ENCODE results near the gene METTL17.
A peak's percentile ranks its signal among the peaks of the same experiment; 100 is the strongest.

Gene METTL17

DNA sequence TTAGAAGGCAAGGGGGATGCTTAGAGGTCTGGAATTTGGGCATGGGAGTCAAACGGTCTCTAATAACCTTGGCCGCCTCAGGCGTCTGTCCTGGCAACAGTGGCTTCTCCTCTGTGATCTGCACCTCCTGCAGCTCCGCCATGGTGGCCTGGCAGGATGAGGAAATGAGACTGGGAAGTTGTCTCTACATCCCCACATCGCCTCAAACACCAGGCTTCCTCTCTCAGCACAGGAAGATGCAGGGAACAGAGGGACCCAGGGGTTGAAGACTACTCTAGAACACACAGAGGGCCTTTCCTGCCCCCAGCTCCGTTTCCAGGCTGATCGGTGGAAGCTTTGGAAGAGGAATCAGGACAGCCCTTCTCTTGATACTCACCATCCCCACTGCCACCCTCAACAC, 33.4 kb downstream of the METTL17 start:
- Histone ChIP-seq H3K4me1 (ENCODE audit: control insufficient read depth in 1 of 2, insufficient read depth in 2 of 2, low read length in 2 of 2) (peaks cover 19 to 20% of the 10 kb centered on the region in 2 donors), H3K27me3 (ENCODE audit: control insufficient read depth in 1 of 2, insufficient read depth in 2 of 2, low read length in 2 of 2) (no peaks in the 10 kb centered on the region), H3K9me3 (ENCODE audit: control insufficient read depth in 1 of 2, low read length in 2 of 2) (no peaks in the 10 kb centered on the region), H3K4me3 (ENCODE audit: low read depth in 1 of 2, low read length in 2 of 2) (peak overlapping the region; percentile 67 to 89), H3K9ac (ENCODE audit: low read depth in 1 of 2, low read length in 2 of 2) (peak overlapping the region in 1 of 2 donors; percentile 15), H3K36me3 (ENCODE audit: control insufficient read depth in 1 of 2, insufficient read depth in 2 of 2, low read length in 2 of 2) (peaks cover 16 to 35% of the 10 kb centered on the region in 2 donors), H3K27ac (ENCODE audit: low read depth, low read length) (no peak overlapping the region)

- H3K4me1 ChIP-seq (ENCODE audit: control insufficient read depth in 1 of 2, insufficient read depth in 2 of 2, low read length in 2 of 2): peaks cover 19 to 20% of the 10 kb centered on the region in 2 donors
- no peaks in the 10 kb centered on the region for H3K9me3 ChIP-seq (ENCODE audit: control insufficient read depth in 1 of 2, low read length in 2 of 2)
- peak overlapping the region; percentile 67 to 89 for H3K4me3 ChIP-seq (ENCODE audit: low read depth in 1 of 2, low read length in 2 of 2)
- H3K36me3 ChIP-seq (ENCODE audit: control insufficient read depth in 1 of 2, insufficient read depth in 2 of 2, low read length in 2 of 2): peaks cover 10 to 28% of the 10 kb centered on the region in 2 donors
- H3K27ac ChIP-seq (ENCODE audit: low read depth, low read length): peak overlapping the region; percentile 13
- peak overlapping the region; percentile 81 to 95 for H3K9ac ChIP-seq (ENCODE audit: low read depth in 1 of 2, low read length in 2 of 2)
- H3K27me3 ChIP-seq (ENCODE audit: control insufficient read depth in 1 of 2, insufficient read depth in 2 of 2, low read length in 2 of 2): no peaks in the 10 kb centered on the region
These were observed 34.2 kb downstream of the METTL17 start for GRCh38 chr14:21023817-21024584.

GRCh38 chr14:21024585-21025370, 35.0 kb downstream of the METTL17 start, which contains the start of gene NDRG2:
NDRG2 (minus strand) TSS chr14:21025061; CDS start chr14:21023315, 1,746 bp downstream.
- Histone ChIP-seq H3K4me1 (ENCODE audit: control insufficient read depth in 1 of 2, insufficient read depth in 2 of 2, low read length in 2 of 2) (peaks cover 19 to 20% of the 10 kb centered on the region in 2 donors), H3K9ac (ENCODE audit: low read depth in 1 of 2, low read length in 2 of 2) (peak within 1 kb of the TSS; percentile 81 to 95), H3K36me3 (ENCODE audit: control insufficient read depth in 1 of 2, insufficient read depth in 2 of 2, low read length in 2 of 2) (peaks cover 5 to 22% of the 10 kb centered on the region in 2 donors), H3K27ac (ENCODE audit: low read depth, low read length) (peak within 1 kb of the TSS; percentile 50), H3K27me3 (ENCODE audit: control insufficient read depth in 1 of 2, insufficient read depth in 2 of 2, low read length in 2 of 2) (no peaks in the 10 kb centered on the region), H3K9me3 (ENCODE audit: control insufficient read depth in 1 of 2, low read length in 2 of 2) (no peaks in the 10 kb centered on the region), H3K4me3 (ENCODE audit: low read depth in 1 of 2, low read length in 2 of 2) (peak within 1 kb of the TSS; percentile 82 to 89)

GRCh38 chr14:21025371-21026273, 35.8 kb downstream of the METTL17 start:
- Histone ChIP-seq H3K27ac (ENCODE audit: low read depth, low read length) (peak overlapping the region; percentile 50), H3K9ac (ENCODE audit: low read depth in 1 of 2, low read length in 2 of 2) (peak overlapping the region; percentile 66 to 69), H3K36me3 (ENCODE audit: control insufficient read depth in 1 of 2, insufficient read depth in 2 of 2, low read length in 2 of 2) (peaks cover 0 to 16% of the 10 kb centered on the region in 2 donors), H3K4me1 (ENCODE audit: control insufficient read depth in 1 of 2, insufficient read depth in 2 of 2, low read length in 2 of 2) (peaks cover 19 to 20% of the 10 kb centered on the region in 2 donors), H3K27me3 (ENCODE audit: control insufficient read depth in 1 of 2, insufficient read depth in 2 of 2, low read length in 2 of 2) (no peaks in the 10 kb centered on the region), H3K4me3 (ENCODE audit: low read depth in 1 of 2, low read length in 2 of 2) (peak overlapping the region; percentile 82 to 89), H3K9me3 (ENCODE audit: control insufficient read depth in 1 of 2, low read length in 2 of 2) (no peaks in the 10 kb centered on the region)

DNA sequence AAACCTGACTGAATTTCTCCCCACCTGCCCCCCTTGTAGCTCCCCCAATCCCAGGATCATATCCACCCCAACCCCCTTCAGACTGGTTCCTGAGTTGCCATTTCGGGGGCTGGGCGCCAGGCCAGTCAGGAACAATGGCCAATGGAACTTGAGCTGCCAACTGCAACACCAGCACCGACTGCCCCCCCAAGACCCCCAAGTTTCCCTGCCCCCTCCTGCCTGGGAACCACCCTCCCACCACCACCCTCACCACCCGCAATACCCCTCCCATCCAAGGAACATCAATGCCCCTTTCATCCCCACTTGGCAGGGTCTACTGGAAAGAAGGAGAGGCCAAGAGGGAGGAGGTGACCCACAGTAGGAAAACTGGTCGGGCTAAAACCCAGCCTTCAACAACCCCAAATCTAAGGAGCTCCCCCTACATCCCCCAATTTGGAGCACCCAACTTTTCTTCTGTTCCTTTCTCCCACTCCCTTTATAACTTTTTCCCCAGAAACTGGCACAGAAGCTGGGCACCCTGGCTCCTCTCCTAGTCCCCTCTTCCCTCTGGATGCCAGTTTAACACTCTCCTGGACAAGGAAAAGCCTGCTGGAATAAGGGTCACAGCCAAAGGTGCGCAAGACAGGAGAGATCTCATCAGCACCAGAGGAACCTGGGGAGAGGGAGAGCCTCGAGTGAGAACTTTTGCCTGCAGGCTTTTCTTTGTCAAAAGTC, 36.7 kb downstream of the METTL17 start:
- Histone ChIP-seq H3K4me3 (ENCODE audit: low read depth in 1 of 2, low read length in 2 of 2) (no peak overlapping the region), H3K27me3 (ENCODE audit: control insufficient read depth in 1 of 2, insufficient read depth in 2 of 2, low read length in 2 of 2) (no peaks in the 10 kb centered on the region), H3K9ac (ENCODE audit: low read depth in 1 of 2, low read length in 2 of 2) (no peak overlapping the region), H3K36me3 (ENCODE audit: control insufficient read depth in 1 of 2, insufficient read depth in 2 of 2, low read length in 2 of 2) (peaks cover 0 to 8% of the 10 kb centered on the region in 2 donors), H3K27ac (ENCODE audit: low read depth, low read length) (no peak overlapping the region), H3K9me3 (ENCODE audit: control insufficient read depth in 1 of 2, low read length in 2 of 2) (no peaks in the 10 kb centered on the region), H3K4me1 (ENCODE audit: control insufficient read depth in 1 of 2, insufficient read depth in 2 of 2, low read length in 2 of 2) (peaks cover 19 to 20% of the 10 kb centered on the region in 2 donors)

GRCh38 chr14:21026988-21027315, 37.2 kb downstream of the METTL17 start:
- Histone ChIP-seq H3K36me3 (ENCODE audit: control insufficient read depth in 1 of 2, insufficient read depth in 2 of 2, low read length in 2 of 2) (peaks cover 0 to 3% of the 10 kb centered on the region in 2 donors), H3K9ac (ENCODE audit: low read depth in 1 of 2, low read length in 2 of 2) (no peak overlapping the region), H3K9me3 (ENCODE audit: control insufficient read depth in 1 of 2, low read length in 2 of 2) (no peaks in the 10 kb centered on the region), H3K27me3 (ENCODE audit: control insufficient read depth in 1 of 2, insufficient read depth in 2 of 2, low read length in 2 of 2) (no peaks in the 10 kb centered on the region), H3K4me3 (ENCODE audit: low read depth in 1 of 2, low read length in 2 of 2) (no peak overlapping the region), H3K4me1 (ENCODE audit: control insufficient read depth in 1 of 2, insufficient read depth in 2 of 2, low read length in 2 of 2) (peaks cover 19 to 20% of the 10 kb centered on the region in 2 donors), H3K27ac (ENCODE audit: low read depth, low read length) (no peak overlapping the region)

DNA sequence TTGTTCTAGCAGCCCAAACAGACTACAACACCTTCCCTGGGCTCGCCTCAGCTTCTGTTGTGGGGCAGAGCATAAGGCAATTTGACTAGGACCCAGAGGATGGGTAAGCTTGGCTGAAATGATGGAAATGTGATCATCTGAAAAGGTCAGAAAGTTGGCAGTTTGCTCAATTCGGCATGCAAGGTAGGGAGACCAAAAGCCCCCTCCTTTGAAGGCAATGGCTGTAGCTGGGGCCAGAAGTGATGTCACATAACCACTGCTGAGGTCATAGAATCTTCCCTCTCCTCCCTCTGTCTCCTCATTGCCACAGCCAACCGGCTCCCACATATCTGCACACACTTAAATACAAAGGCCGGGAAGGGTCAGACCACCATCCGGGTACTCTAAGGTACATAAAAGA, 40.1 kb downstream of the METTL17 start, which contains the start of gene TPPP2:
Gene TPPP2 (plus strand): TSS at position 301 of the 400 bp plus-strand sequence. CDS start 365 bp downstream, outside the sequence.
- Histone ChIP-seq H3K4me3 (ENCODE audit: low read depth in 1 of 2, low read length in 2 of 2) (no peak within 1 kb of the TSS), H3K27me3 (ENCODE audit: control insufficient read depth in 1 of 2, insufficient read depth in 2 of 2, low read length in 2 of 2) (no peaks in the 10 kb centered on the region), H3K27ac (ENCODE audit: low read depth, low read length) (no peak within 1 kb of the TSS), H3K4me1 (ENCODE audit: control insufficient read depth in 1 of 2, insufficient read depth in 2 of 2, low read length in 2 of 2) (no peaks in the 10 kb centered on the region), H3K36me3 (ENCODE audit: control insufficient read depth in 1 of 2, insufficient read depth in 2 of 2, low read length in 2 of 2) (no peaks in the 10 kb centered on the region), H3K9me3 (ENCODE audit: control insufficient read depth in 1 of 2, low read length in 2 of 2) (no peaks in the 10 kb centered on the region), H3K9ac (ENCODE audit: low read depth in 1 of 2, low read length in 2 of 2) (no peak within 1 kb of the TSS)

DNA sequence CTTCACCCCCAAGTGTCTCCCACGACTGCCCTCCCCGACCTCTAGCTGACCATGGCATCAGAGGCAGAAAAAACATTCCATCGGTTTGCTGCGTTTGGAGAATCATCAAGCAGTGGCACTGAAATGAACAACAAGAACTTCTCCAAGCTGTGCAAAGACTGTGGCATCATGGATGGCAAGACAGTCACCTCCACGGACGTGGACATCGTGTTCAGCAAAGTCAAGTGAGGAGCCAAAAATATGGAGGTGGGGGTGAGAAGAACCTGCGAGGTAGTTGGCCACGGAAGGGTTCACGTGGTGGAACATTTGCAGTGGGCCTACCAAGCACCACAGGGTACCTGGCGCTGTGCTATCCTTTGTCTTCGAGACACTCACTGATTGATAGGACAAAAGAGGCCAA, 40.8 kb downstream of the METTL17 start:
- H3K9me3 ChIP-seq (ENCODE audit: control insufficient read depth in 1 of 2, low read length in 2 of 2): no peaks in the 10 kb centered on the region
- no peaks in the 10 kb centered on the region for H3K27me3 ChIP-seq (ENCODE audit: control insufficient read depth in 1 of 2, insufficient read depth in 2 of 2, low read length in 2 of 2)
- H3K27ac ChIP-seq (ENCODE audit: low read depth, low read length): no peak overlapping the region
- no peak overlapping the region for H3K4me3 ChIP-seq (ENCODE audit: low read depth in 1 of 2, low read length in 2 of 2)
- H3K4me1 ChIP-seq (ENCODE audit: control insufficient read depth in 1 of 2, insufficient read depth in 2 of 2, low read length in 2 of 2): no peaks in the 10 kb centered on the region
- H3K9ac ChIP-seq (ENCODE audit: low read depth in 1 of 2, low read length in 2 of 2): no peak overlapping the region
- no peaks in the 10 kb centered on the region for H3K36me3 ChIP-seq (ENCODE audit: control insufficient read depth in 1 of 2, insufficient read depth in 2 of 2, low read length in 2 of 2)
